Right ventricle myocardium inferior (tissue), 1 donor: ENCODE data around the gene TAOK2. TPM values are rescaled to one million over a fixed set of nuclear protein-coding genes. Genes with fewer than 3 reads are reported as not detected.

Source experiments
- ATAC-seq: fragments of 200-7000 bp; cut with Tn5 transposase; one replicate; pipeline ENCODE4 v1.9.1; 2020; ENCODE audit warnings: mild to moderate bottlenecking, moderate library complexity
- DNase-seq: peaks from one replicate; pipeline ENCODE4 v3.0.0; 2021; ENCODE audit errors: missing footprints
- intact Hi-C: fragments of 100-400 bp; cut with DNase I; formaldehyde crosslinking; loops from one replicate; pipeline ENCODE4 v1.11.0; 2022
- total RNA-seq: library from RNA; stranded (reverse); fragmentation: NEBNext Ultra II Directional; extraction: Animal tissue kit (Norgen Biotek cat#: 25700); gene quantifications from one replicate; pipeline ENCODE4 v1.2.1, GENCODE V29; 2021
- donor health status: DM: no; HTN: yes; CAD: no; lungs with severe emphysema.

TAOK2 gene
- total RNA-seq, 1 donor from 2014 or later, result 32.7 TPM

GRCh38 chr16:29984137-29984763 is 10.6 kb downstream of the TAOK2 start:
- no peak for DNase-seq
- intact Hi-C loops, result no loop called here
- ATAC-seq, result no peak

GRCh38 chr16:29984764-29985147 is 11.1 kb downstream of the TAOK2 start:
- ATAC-seq (no peak), DNase-seq (no peak)
- intact Hi-C loops, result loop anchor here (1.0 kb wide), 1 partner anchor 10 kb away; no protein-coding TSS in a partner anchor

GRCh38 chr16:29985271-29985811 is 11.7 kb downstream of the TAOK2 start:
- intact Hi-C loops, result loop anchor here (1.0 kb wide), 1 partner anchor 11 kb away; no protein-coding TSS in a partner anchor
- ATAC-seq (no peak), DNase-seq (peak; percentile 32)

- no peak for DNase-seq
- ATAC-seq, result no peak
- intact Hi-C loops, result no loop called here
Observed at GRCh38 chr16:29986231-29986630, 12.6 kb downstream of the TAOK2 start.

- no peak for ATAC-seq
- DNase-seq, result no peak
- intact Hi-C loops, result no loop called here
Observed at GRCh38 chr16:29986931-29987330, 13.3 kb downstream of the TAOK2 start.

GRCh38 chr16:29987371-29988085 is 13.9 kb downstream of the TAOK2 start:
- ATAC-seq (no peak), DNase-seq (peak; percentile 41)
- intact Hi-C loops, result no loop called here

GRCh38 chr16:29988346-29989075 is 14.8 kb downstream of the TAOK2 start:
- intact Hi-C loops, result no loop called here
- ATAC-seq (no peak), DNase-seq (peak; percentile 32)

GRCh38 chr16:29989111-29989858 is 15.6 kb downstream of the TAOK2 start:
- ATAC-seq (no peak), DNase-seq (no peak)
- intact Hi-C loops, result no loop called here

- no peak for DNase-seq
- intact Hi-C loops, result no loop called here
- ATAC-seq, result no peak
Observed at GRCh38 chr16:29990034-29990433, 16.4 kb downstream of the TAOK2 start.

GRCh38 chr16:29990883-29991570 is 17.4 kb downstream of the TAOK2 start:
- intact Hi-C loops, result no loop called here
- ATAC-seq, result no peak
- DNase-seq, result no peak

GRCh38 chr16:29991571-29991904 is 17.9 kb downstream of the TAOK2 start:
- DNase-seq, result peak; percentile 28
- intact Hi-C loops, result no loop called here
- no peak for ATAC-seq

- DNase-seq (no peak), ATAC-seq (no peak)
- intact Hi-C loops, result no loop called here
Observed at GRCh38 chr16:29992344-29992967, 18.8 kb downstream of the TAOK2 start.

GRCh38 chr16:29993191-29993902 is 19.7 kb downstream of the TAOK2 start:
- no peak for ATAC-seq
- intact Hi-C loops, result no loop called here
- DNase-seq, result peak; percentile 53

GRCh38 chr16:29993903-29994599 is 20.4 kb downstream of the TAOK2 start:
- ATAC-seq (no peak), DNase-seq (no peak)
- intact Hi-C loops, result loop anchor here (2.0 kb wide), 1 partner anchor 17 kb away; no protein-coding TSS in a partner anchor

GRCh38 chr16:29994600-29995323 is 21.1 kb downstream of the TAOK2 start:
- intact Hi-C loops, result loop anchor here (2.0 to 5.0 kb wide), 2 partner anchors 18 to 1052 kb away; no protein-coding TSS in a partner anchor
- DNase-seq (peak; percentile 22), ATAC-seq (peak; percentile 30)

GRCh38 chr16:29995324-29995910 is 21.7 kb downstream of the TAOK2 start, which contains the start of gene HIRIP3:
TSS of gene HIRIP3 (minus strand) at chr16:29995617. CDS start at chr16:29995605, 12 bp downstream.
- ATAC-seq, result peak; percentile 80
- intact Hi-C loops, result loop anchor here (2.0 to 5.0 kb wide), 2 partner anchors 19 to 1053 kb away; no protein-coding TSS in a partner anchor
- peak; percentile 94 for DNase-seq
